Calu3 (cell line): ENCODE results near the gene NFXL1. TPM values are rescaled to one million over a fixed set of nuclear protein-coding genes. Genes with fewer than 3 reads are reported as not detected.

Experiments
- BruUV-seq: library from RNA; stranded (reverse); fragments of 400-500 nt; replicated peaks from 2 replicates; lab custom pipeline; 2021; lab: Mats Ljungman, UMichigan
- CTCF ChIA-PET: fragments of 300-600 bp; sonication (Branson Sonifier 250); formaldehyde crosslinking; loops from one replicate; lab custom pipeline; 2022; ENCODE audit warnings: antibody characterized with exemption; lab: Charles Lee
- DNase-seq: peaks from one replicate; pipeline ENCODE4 v3.0.0; 2022
- H3K27ac Mint-ChIP-seq: one replicate; pipeline ENCODE4 v1.8.0; 2022; ENCODE audit warnings: mixed read lengths; ENCODE audit not compliant: unreplicated experiment
- H3K27me3 Mint-ChIP-seq: one replicate; pipeline ENCODE4 v1.8.0; 2022; ENCODE audit warnings: mixed read lengths; ENCODE audit not compliant: unreplicated experiment
- H3K36me3 Mint-ChIP-seq: one replicate; pipeline ENCODE4 v1.8.0; 2022; ENCODE audit warnings: mild to moderate bottlenecking, moderate library complexity, mixed read lengths; ENCODE audit not compliant: insufficient read depth, unreplicated experiment
- H3K4me1 Mint-ChIP-seq: one replicate; pipeline ENCODE4 v1.8.0; 2022; ENCODE audit warnings: mild to moderate bottlenecking, low read depth, mixed read lengths; ENCODE audit not compliant: unreplicated experiment
- H3K4me3 Mint-ChIP-seq: one replicate; pipeline ENCODE4 v1.8.0; 2022; ENCODE audit warnings: mild to moderate bottlenecking, low read depth, moderate library complexity, mixed read lengths; ENCODE audit not compliant: unreplicated experiment
- H3K9me3 Mint-ChIP-seq: one replicate; pipeline ENCODE4 v1.8.0; 2022; ENCODE audit warnings: low read depth, mixed read lengths; ENCODE audit not compliant: unreplicated experiment
- CTCF ChIP-seq: fragments of 200-600 bp; IDR thresholded peaks from one replicate; pipeline ENCODE4 v1.8.0; 2022; ENCODE audit warnings: antibody characterized with exemption; ENCODE audit not compliant: unreplicated experiment
- intact Hi-C: fragments of 100-400 bp; cut with micrococcal nuclease; formaldehyde crosslinking; loops from one replicate; pipeline ENCODE4 v1.10.0; 2022; ENCODE audit not compliant: unreplicated experiment
- total RNA-seq: library from RNA; stranded (reverse); gene quantifications from 2 replicates; pipeline ENCODE4 v1.2.3, GENCODE V29; 2022

The NFXL1 gene
- total RNA-seq, 1 experiment from 2014 or later, result 16.1 TPM

GRCh38 chr4:47942081-47942819 is 27.9 kb upstream of the NFXL1 start:
- H3K27ac Mint-ChIP-seq, result no peak overlapping the region
- CTCF ChIA-PET, result no interaction called here
- intact Hi-C loops, result no loop called here

GRCh38 chr4:47939456-47939855 is 25.1 kb upstream of the NFXL1 start:
- intact Hi-C loops, result no loop called here
- BruUV-seq, result no TSS peak
- CTCF ChIA-PET, result interaction anchor here (0.7 to 1.2 kb wide), 2 partner anchors 25 to 140 kb away, joined by 3 read pairs; partner anchors contain the start of gene NFXL1
- no peaks in the 10 kb centered on the region for H3K9me3 Mint-ChIP-seq
- no peaks in the 10 kb centered on the region for H3K27me3 Mint-ChIP-seq
- TF ChIP-seq CTCF, result no peak
- no peak overlapping the region for H3K27ac Mint-ChIP-seq
- no peak overlapping the region for H3K4me3 Mint-ChIP-seq
- DNase-seq, result peak; percentile 35
- no peaks in the 10 kb centered on the region for H3K36me3 Mint-ChIP-seq
- H3K4me1 Mint-ChIP-seq, result peaks cover 24% of the 10 kb centered on the region

More at GRCh38 chr4:47942081-47942819, 27.9 kb upstream of the NFXL1 start:
- Mint-ChIP-seq H3K27me3 (no peaks in the 10 kb centered on the region), H3K4me3 (no peak overlapping the region), H3K4me1 (peaks cover 24% of the 10 kb centered on the region), H3K36me3 (no peaks in the 10 kb centered on the region), H3K9me3 (no peaks in the 10 kb centered on the region)
- no peak for TF ChIP-seq CTCF
- no peak for DNase-seq
- BruUV-seq, result no TSS peak

- H3K9me3 Mint-ChIP-seq, result peaks cover 3% of the 10 kb centered on the region
- no peaks in the 10 kb centered on the region for H3K27me3 Mint-ChIP-seq
- CTCF ChIA-PET, result no interaction called here
- no TSS peak for BruUV-seq
- no peak overlapping the region for H3K4me3 Mint-ChIP-seq
- no peak overlapping the region for H3K27ac Mint-ChIP-seq
- H3K36me3 Mint-ChIP-seq, result no peaks in the 10 kb centered on the region
- intact Hi-C loops, result no loop called here
- peaks cover 24% of the 10 kb centered on the region for H3K4me1 Mint-ChIP-seq
- DNase-seq, result no peak
- no peak for TF ChIP-seq CTCF
Observed at GRCh38 chr4:47936336-47936735, 22.0 kb upstream of the NFXL1 start.

- Mint-ChIP-seq H3K4me1 (peaks cover 13% of the 10 kb centered on the region), H3K27ac (no peak overlapping the region)
- no TSS peak for BruUV-seq
Observed at GRCh38 chr4:47933840-47934239, 19.5 kb upstream of the NFXL1 start.

More at GRCh38 chr4:47933840-47934239, 19.5 kb upstream of the NFXL1 start:
- CTCF ChIA-PET, result interaction anchor here (0.9 to 1.3 kb wide), 4 partner anchors 18 to 245 kb away, joined by 3 to 9 read pairs (median 6); no protein-coding TSS in a partner anchor
- Mint-ChIP-seq H3K9me3 (peaks cover 3% of the 10 kb centered on the region), H3K4me3 (no peak overlapping the region), H3K36me3 (no peaks in the 10 kb centered on the region), H3K27me3 (no peaks in the 10 kb centered on the region)
- no peak for DNase-seq
- peak; percentile 32 for TF ChIP-seq CTCF
- intact Hi-C loops, result loop anchor here (1.0 to 5.0 kb wide), 2 partner anchors 96 to 247 kb away; partner anchors contain the start of gene CORIN
